ENCODE data around the gene APBB1IP. TPM values are rescaled to one million over a fixed set of nuclear protein-coding genes. Genes with fewer than 3 reads are reported as not detected.
"Not testable (repeated sequence)": the region's sequence is repeated elsewhere in the genome, so short reads cannot be mapped to it uniquely, and the experiment has no call there.

The APBB1IP gene
- total RNA-seq, 3 donors from 2014 or later: 3.5 to 30.1 (median 6.2) TPM

DNA sequence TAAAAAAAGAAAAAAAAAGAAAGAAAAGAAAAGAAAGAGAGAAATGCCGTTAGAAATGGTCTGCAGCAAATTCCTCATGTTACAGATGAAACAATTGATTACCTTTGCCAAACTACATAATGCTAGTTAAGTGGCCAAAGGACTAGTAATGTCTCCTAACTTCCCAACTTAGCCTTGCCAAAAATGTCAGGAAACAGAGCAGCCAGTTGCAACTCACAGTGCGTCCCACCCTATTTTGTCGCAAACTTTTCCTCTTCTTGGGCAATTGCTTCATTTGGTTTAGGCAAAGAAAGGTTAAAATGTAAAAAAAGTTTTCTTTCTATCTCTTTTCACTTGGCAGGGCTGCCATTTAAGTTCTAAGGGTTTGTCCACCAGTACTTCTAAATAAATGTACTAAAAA lies 53.1 kb downstream of the APBB1IP start:
- no peak overlapping the region for H3K27ac ChIP-seq
- H3K27me3 ChIP-seq: no peaks in the 10 kb centered on the region
- intact Hi-C loops (cut with DNase I; ENCODE audit: low total_unique reads): no loop called here
- H3K4me1 ChIP-seq: no peaks in the 10 kb centered on the region
- no peaks in the 10 kb centered on the region for H3K36me3 ChIP-seq
- TF ChIP-seq POLR2A (IDR thresholded peaks at IDR 0.05) (no peak), CTCF (IDR thresholded peaks at IDR 0.05) (no peak), POLR2AphosphoS5 (IDR thresholded peaks at IDR 0.05) (no peak)
- H3K9me3 ChIP-seq: peaks cover 0 to 4% of the 10 kb centered on the region in 2 donors
- DNase-seq (ENCODE audit: low spot score in 2 of 2): no peak
- no peak overlapping the region for H3K4me3 ChIP-seq

DNA sequence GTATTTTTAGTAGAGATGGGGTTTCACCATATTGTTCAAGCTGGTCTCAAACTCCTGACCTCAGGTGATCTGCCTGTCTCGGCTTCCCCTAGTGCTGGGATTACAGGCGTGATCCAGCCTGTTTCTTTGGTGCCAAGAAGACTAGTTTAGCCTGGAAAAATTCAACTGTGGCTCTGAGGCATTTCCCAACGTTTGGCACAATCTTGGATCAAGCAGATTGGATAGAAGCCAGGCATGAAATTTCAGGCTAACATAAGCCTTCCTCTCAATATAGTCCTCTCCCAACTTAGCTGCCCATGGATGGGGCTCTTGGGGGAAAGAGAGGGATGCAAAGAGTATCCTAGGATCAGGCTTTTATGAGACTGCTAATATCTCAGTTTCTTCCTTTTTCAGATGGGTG lies 53.8 kb downstream of the APBB1IP start:
- no peaks in the 10 kb centered on the region for H3K27me3 ChIP-seq
- DNase-seq (ENCODE audit: low spot score in 2 of 2): no peak
- TF ChIP-seq CTCF (IDR thresholded peaks at IDR 0.05) (no peak), POLR2A (IDR thresholded peaks at IDR 0.05) (no peak), POLR2AphosphoS5 (IDR thresholded peaks at IDR 0.05) (no peak)
- peaks cover 0 to 4% of the 10 kb centered on the region in 2 donors for H3K9me3 ChIP-seq
- H3K36me3 ChIP-seq: no peaks in the 10 kb centered on the region
- H3K27ac ChIP-seq: no peak overlapping the region
- no peak overlapping the region for H3K4me3 ChIP-seq
- no peaks in the 10 kb centered on the region for H3K4me1 ChIP-seq
- intact Hi-C loops (cut with DNase I; ENCODE audit: low total_unique reads): no loop called here

DNA sequence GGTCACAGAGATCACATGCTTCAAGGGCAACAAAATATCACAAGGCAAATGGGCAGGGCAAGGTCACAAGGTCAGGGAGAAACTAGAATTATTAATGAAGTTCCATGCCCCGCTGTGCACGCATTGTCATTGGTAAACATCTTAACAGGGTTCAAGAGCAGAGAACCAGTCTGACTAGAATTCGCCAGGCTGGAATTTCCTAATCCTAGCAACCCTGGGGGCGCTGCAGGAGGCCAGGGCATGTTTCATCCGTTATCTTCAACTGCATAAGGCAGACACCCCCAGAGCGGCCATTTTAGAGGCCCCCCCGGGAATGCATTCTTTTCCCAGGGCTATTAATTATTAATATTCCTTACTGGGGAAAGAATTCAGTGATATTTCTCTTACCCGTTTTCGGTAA lies 54.6 kb downstream of the APBB1IP start:
- H3K9me3 ChIP-seq; H3K4me3 ChIP-seq; H3K4me1 ChIP-seq; H3K27me3 ChIP-seq; H3K27ac ChIP-seq; DNase-seq (ENCODE audit: low spot score in 2 of 2); H3K36me3 ChIP-seq; intact Hi-C loops (cut with DNase I; ENCODE audit: low total_unique reads): not testable (repeated sequence)

DNA sequence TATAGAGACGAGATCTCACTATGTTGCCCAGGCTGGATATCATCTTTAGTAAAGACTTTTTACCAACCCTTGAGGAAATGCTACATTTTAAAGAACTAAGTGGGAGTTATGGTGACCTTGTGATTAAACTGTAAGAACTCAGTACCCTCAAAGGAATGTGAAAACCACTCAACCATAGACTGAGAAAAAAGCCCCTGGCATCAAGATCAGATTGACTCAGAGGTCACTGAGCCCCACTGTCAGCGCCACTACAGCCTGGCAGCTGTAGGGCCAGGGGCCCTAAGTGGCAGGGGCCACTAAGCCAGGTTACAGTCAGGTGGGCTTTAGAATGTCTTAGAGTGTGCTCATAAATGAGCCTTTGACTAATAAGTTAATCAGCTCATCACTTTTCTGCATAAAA lies 55.9 kb downstream of the APBB1IP start:
- Histone ChIP-seq H3K27me3 (no peaks in the 10 kb centered on the region), H3K9me3 (peaks cover 0 to 4% of the 10 kb centered on the region in 2 donors), H3K4me3 (no peak overlapping the region), H3K36me3 (no peaks in the 10 kb centered on the region), H3K4me1 (no peaks in the 10 kb centered on the region), H3K27ac (no peak overlapping the region)
- no peak for TF ChIP-seq POLR2AphosphoS5 (IDR thresholded peaks at IDR 0.05)
- TF ChIP-seq POLR2A (IDR thresholded peaks at IDR 0.05): no peak
- DNase-seq (ENCODE audit: low spot score in 2 of 2): no peak
- intact Hi-C loops (cut with DNase I; ENCODE audit: low total_unique reads): no loop called here

DNA sequence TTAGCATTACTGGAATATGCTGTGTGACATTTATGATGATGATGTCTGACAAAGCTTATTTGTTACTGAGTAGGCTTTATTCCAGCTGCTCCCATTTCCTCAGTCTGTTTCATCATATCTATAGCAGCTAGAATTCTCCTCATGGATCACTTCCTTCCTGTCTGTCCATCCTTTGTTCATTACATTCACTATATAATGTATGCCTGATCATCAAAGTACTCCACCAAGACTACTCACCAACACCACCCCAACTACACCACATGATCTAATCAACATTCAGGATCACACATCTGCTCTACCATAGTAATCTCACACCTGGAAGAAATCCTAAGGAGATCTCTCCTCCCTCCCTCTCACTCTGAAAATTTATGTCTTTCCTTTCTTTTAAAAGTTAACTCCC lies 61.3 kb downstream of the APBB1IP start:
- no peaks in the 10 kb centered on the region for H3K36me3 ChIP-seq
- H3K27me3 ChIP-seq: no peaks in the 10 kb centered on the region
- H3K4me3 ChIP-seq: no peak overlapping the region
- no peak overlapping the region for H3K27ac ChIP-seq
- TF ChIP-seq POLR2A (IDR thresholded peaks at IDR 0.05) (no peak), POLR2AphosphoS5 (IDR thresholded peaks at IDR 0.05) (no peak), CTCF (IDR thresholded peaks at IDR 0.05) (no peak)
- H3K9me3 ChIP-seq: no peaks in the 10 kb centered on the region
- intact Hi-C loops (cut with DNase I; ENCODE audit: low total_unique reads): no loop called here
- no peak for DNase-seq (ENCODE audit: low spot score in 2 of 2)
- no peaks in the 10 kb centered on the region for H3K4me1 ChIP-seq

DNA sequence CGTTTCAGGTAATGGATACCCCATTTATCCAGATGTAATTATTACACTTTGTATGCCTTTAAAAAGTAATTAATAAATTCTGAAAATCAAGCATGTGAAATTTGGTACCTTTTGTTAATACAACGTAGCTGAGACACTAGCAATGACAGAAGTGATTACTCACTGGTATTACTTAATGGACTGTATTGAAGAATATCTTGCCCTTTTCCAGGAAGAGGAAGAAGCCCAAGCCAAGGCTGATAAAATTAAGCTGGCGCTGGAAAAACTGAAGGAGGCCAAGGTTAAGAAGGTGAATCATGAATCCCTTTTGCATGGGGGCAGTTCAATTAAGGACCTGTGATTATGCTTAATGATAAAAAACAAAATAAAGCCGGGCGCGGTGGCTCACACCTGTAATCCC lies 64.8 kb downstream of the APBB1IP start:
- H3K9me3 ChIP-seq: no peaks in the 10 kb centered on the region
- intact Hi-C loops (cut with DNase I; ENCODE audit: low total_unique reads): no loop called here
- DNase-seq (ENCODE audit: low spot score in 2 of 2): no peak
- TF ChIP-seq CTCF (IDR thresholded peaks at IDR 0.05): no peak
- TF ChIP-seq POLR2AphosphoS5 (IDR thresholded peaks at IDR 0.05): no peak
- no peak for TF ChIP-seq POLR2A (IDR thresholded peaks at IDR 0.05)
- H3K4me3 ChIP-seq: no peak overlapping the region
- no peaks in the 10 kb centered on the region for H3K27me3 ChIP-seq
- H3K4me1 ChIP-seq: no peaks in the 10 kb centered on the region
- H3K27ac ChIP-seq: no peak overlapping the region
- H3K36me3 ChIP-seq: no peaks in the 10 kb centered on the region
